ENCODE data around the gene SRPK3.

Gene SRPK3

DNA sequence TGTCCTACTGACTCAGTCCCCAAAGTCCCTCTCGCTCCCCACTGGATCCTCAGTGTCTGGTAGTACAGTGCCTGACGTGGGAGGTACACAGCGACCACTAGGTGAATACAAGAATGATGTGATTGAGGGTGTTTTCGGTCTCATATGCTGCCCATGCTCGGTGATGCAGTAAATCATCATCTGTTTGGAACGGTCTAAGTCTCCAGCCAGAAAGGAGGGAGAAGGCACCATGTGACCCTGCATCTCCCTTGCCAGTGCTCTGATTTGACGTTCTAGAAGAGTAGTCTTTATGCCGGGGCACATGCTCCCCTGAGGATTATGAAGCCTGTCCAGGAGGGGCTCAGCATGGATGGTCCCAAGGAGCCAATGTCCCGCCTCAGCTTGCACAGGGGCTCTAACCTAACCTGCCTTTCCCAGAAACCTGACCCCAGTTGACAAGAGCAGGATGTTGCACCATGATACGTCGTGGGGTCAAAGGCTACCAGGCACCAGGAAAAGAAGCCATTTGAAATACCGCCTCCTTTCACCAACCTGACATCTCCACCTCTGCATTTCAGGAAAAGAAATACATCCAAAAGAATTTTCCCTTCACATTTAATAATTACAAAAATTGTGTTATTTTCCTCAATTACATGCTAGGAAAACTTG is 30.6 kb upstream of the SRPK3 start:
- H3K27me3 ChIP-seq (ENCODE audit: control insufficient read depth, insufficient read depth, low read length): no peaks in the 10 kb centered on the region
- H3K4me1 ChIP-seq (ENCODE audit: control insufficient read depth, insufficient read depth, low read length): no peaks in the 10 kb centered on the region
- no peaks in the 10 kb centered on the region for H3K9me3 ChIP-seq (ENCODE audit: control insufficient read depth, low read length)
- no peak overlapping the region for H3K4me3 ChIP-seq (ENCODE audit: low read length)
- no peaks in the 10 kb centered on the region for H3K36me3 ChIP-seq (ENCODE audit: control insufficient read depth, insufficient read depth, low read length)
- H3K9ac ChIP-seq (ENCODE audit: low read length): no peak overlapping the region

DNA sequence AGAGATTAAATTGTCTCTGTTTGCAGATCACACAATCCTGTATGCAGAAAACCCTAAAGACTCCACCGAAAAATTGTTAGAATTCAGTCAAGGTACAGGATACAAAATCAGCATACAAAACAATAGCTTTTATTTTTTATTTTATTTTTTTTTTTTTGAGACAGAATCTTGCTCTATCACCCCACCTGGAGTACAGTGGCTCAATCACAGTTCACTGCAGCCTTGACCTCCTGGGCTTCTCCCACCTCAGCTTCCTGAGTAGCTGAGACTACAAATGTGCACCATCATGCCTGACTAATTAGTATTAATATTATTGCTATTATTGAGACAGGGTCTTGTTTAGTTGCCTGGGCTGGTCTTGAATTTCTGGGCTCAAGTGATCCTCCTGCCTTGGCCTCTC is 25.7 kb upstream of the SRPK3 start:
- Histone ChIP-seq H3K36me3 (ENCODE audit: control insufficient read depth, insufficient read depth, low read length) (no peaks in the 10 kb centered on the region), H3K9me3 (ENCODE audit: control insufficient read depth, low read length) (no peaks in the 10 kb centered on the region), H3K4me1 (ENCODE audit: control insufficient read depth, insufficient read depth, low read length) (no peaks in the 10 kb centered on the region), H3K9ac (ENCODE audit: low read length) (no peak overlapping the region), H3K27me3 (ENCODE audit: control insufficient read depth, insufficient read depth, low read length) (no peaks in the 10 kb centered on the region), H3K4me3 (ENCODE audit: low read length) (no peak overlapping the region)

DNA sequence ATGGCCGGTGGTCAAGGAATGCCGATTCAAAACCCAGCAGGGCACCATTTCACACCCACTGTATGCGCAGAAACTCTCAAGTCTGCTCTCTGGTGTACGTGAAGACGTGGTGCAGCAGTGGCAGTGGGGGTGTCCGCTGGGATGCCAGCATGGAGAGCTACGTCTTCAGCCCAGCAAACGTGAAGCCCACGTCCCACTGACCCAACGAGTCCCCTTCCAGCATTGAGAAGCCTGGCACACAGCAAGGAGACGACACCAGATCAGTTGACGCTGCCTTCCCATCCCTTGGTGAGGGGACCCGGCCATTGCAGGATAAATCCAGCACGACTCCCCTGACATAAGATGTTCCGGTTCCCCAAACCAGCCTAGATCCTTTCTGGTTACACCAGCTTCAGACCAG is 19.0 kb upstream of the SRPK3 start:
- H3K36me3 ChIP-seq (ENCODE audit: control insufficient read depth, insufficient read depth, low read length): no peaks in the 10 kb centered on the region
- no peaks in the 10 kb centered on the region for H3K27me3 ChIP-seq (ENCODE audit: control insufficient read depth, insufficient read depth, low read length)
- H3K9me3 ChIP-seq (ENCODE audit: control insufficient read depth, low read length): no peaks in the 10 kb centered on the region
- no peak overlapping the region for H3K4me3 ChIP-seq (ENCODE audit: low read length)
- H3K4me1 ChIP-seq (ENCODE audit: control insufficient read depth, insufficient read depth, low read length): peaks cover 9% of the 10 kb centered on the region
- no peak overlapping the region for H3K9ac ChIP-seq (ENCODE audit: low read length)

DNA sequence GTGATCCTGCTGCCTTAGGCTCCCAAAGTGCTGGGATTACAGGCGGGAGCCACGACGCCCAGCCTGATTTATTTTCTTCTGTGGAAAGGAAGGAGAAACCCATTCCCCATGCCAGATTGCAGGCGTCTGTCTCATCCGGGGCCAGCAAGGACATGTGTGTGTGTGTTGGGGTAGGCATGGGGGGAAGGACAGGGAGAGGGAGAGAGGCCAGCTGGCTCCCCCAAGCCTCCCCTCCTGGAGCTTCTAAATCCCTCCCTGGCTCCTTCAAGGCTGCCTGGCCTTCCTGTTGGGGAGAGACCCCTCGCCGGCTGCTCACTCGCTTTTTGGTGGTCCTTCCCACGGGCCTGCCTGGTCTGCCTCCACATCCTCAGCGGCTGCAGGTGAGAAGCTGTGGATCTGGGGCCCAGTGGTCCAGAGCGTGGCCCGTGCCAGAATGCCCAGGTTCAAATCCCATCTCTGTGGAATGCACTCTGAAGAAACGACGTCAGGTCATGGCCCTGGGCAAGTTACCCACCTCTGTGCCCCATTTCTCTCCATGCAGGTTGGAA is 18.1 kb upstream of the SRPK3 start:
- Histone ChIP-seq H3K9me3 (ENCODE audit: control insufficient read depth, low read length) (no peaks in the 10 kb centered on the region), H3K4me3 (ENCODE audit: low read length) (no peak overlapping the region), H3K36me3 (ENCODE audit: control insufficient read depth, insufficient read depth, low read length) (no peaks in the 10 kb centered on the region), H3K4me1 (ENCODE audit: control insufficient read depth, insufficient read depth, low read length) (peaks cover 10% of the 10 kb centered on the region), H3K27me3 (ENCODE audit: control insufficient read depth, insufficient read depth, low read length) (no peaks in the 10 kb centered on the region), H3K9ac (ENCODE audit: low read length) (no peak overlapping the region)

DNA sequence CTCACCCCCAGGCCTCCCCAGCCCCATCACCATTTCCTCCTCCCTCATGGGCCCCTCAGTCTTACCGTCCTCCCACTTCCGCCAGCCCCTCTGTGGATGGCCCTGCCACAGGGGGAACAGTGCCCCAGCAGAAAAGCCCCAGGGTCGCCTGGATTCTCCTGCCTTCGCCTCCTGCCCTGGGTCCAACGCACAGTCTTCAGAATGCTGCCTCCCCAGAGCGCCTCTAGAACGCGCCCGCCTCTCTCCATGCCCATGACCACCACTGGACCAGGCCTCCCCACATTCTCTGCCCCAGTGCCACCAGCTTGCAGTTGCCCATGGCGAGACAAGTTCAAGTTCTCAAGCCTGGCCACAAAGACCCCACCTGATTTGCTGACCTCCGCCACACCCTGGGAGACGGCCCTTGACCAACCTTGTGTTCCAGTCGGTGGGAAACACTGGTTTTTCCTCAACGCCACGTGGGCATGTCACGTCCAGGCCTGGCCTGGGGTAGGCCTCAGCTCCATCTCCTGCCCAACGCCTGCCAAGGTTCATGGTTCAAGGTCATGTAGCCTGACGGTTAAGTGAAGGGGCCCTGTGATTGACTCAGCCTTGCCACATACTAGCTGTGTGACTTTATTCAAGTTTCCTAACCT is 17.4 kb upstream of the SRPK3 start:
- no peak overlapping the region for H3K9ac ChIP-seq (ENCODE audit: low read length)

DNA sequence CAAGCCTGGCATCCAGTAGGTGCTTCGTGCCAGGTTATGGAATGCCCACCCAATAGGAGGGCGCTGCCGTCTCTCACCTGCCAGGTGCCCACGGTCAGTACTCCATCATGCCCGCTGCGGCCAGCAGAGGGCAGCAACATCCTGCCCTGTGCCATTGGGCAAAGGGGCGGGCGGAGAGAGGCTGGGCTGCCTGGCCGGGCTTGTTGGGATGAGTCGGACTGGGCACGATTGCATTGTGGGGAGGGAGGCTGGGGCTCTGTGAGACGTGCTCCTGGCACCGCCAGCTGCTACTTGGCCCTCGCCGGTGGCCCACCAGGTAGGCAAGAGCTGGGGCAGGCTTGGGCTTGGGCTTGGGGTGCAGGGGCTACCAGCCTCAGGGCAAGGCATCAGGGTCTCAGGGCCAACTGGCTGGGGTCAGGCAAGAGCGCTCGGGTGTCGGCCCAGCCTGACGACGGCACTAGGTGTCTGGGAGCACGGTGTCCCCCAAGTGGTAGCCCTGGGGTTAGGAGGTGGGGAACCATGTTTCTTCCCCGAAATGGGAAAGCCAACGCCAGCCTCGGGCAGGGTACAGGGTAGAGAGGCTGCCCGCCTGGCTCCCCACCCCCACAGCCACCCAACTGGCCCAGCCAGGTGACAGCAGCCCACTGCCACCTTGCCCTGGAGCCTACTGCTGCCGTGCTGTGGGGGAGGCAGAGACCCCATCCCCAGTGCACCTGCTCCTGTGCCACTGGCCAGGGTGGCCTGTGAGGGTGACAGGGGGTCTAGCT is 16.7 kb upstream of the SRPK3 start, which contains the start of gene PLXNB3:
PLXNB3 (plus strand) TSS at position 261 of the 767 bp plus-strand sequence. CDS start 1,287 bp downstream, outside the sequence.
- Histone ChIP-seq H3K27me3 (ENCODE audit: control insufficient read depth, insufficient read depth, low read length) (no peaks in the 10 kb centered on the region), H3K4me3 (ENCODE audit: low read length) (no peak within 1 kb of the TSS), H3K9me3 (ENCODE audit: control insufficient read depth, low read length) (no peaks in the 10 kb centered on the region), H3K9ac (ENCODE audit: low read length) (peak within 1 kb of the TSS; percentile 22), H3K4me1 (ENCODE audit: control insufficient read depth, insufficient read depth, low read length) (peaks cover 10% of the 10 kb centered on the region), H3K36me3 (ENCODE audit: control insufficient read depth, insufficient read depth, low read length) (no peaks in the 10 kb centered on the region)

More for the DNA sequence above, 17.4 kb upstream of the SRPK3 start:
- Histone ChIP-seq H3K9me3 (ENCODE audit: control insufficient read depth, low read length) (no peaks in the 10 kb centered on the region), H3K4me3 (ENCODE audit: low read length) (no peak overlapping the region), H3K36me3 (ENCODE audit: control insufficient read depth, insufficient read depth, low read length) (no peaks in the 10 kb centered on the region), H3K27me3 (ENCODE audit: control insufficient read depth, insufficient read depth, low read length) (no peaks in the 10 kb centered on the region), H3K4me1 (ENCODE audit: control insufficient read depth, insufficient read depth, low read length) (peaks cover 10% of the 10 kb centered on the region)

DNA sequence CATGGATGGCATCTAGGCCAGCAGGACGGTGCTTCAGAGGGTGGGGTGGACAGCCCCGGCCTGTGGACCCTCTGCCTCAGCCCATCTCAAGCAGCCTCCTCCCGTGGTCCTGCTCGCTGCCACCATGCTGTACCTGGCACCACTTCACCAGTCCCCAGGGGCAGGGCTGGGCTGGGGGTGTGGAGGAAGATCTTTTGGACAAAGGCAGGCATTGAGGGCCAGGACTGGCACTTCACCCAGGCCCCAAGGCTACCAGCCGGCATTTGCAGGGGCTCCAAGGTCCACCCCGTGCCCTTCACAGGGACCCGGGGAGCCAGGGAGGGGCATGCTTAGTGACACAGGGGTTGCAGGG is 16.1 kb upstream of the SRPK3 start:
- H3K27me3 ChIP-seq (ENCODE audit: control insufficient read depth, insufficient read depth, low read length): no peaks in the 10 kb centered on the region
- no peak overlapping the region for H3K4me3 ChIP-seq (ENCODE audit: low read length)
- no peaks in the 10 kb centered on the region for H3K36me3 ChIP-seq (ENCODE audit: control insufficient read depth, insufficient read depth, low read length)
- no peaks in the 10 kb centered on the region for H3K9me3 ChIP-seq (ENCODE audit: control insufficient read depth, low read length)
- H3K4me1 ChIP-seq (ENCODE audit: control insufficient read depth, insufficient read depth, low read length): peaks cover 10% of the 10 kb centered on the region
- H3K9ac ChIP-seq (ENCODE audit: low read length): peak overlapping the region; percentile 22

DNA sequence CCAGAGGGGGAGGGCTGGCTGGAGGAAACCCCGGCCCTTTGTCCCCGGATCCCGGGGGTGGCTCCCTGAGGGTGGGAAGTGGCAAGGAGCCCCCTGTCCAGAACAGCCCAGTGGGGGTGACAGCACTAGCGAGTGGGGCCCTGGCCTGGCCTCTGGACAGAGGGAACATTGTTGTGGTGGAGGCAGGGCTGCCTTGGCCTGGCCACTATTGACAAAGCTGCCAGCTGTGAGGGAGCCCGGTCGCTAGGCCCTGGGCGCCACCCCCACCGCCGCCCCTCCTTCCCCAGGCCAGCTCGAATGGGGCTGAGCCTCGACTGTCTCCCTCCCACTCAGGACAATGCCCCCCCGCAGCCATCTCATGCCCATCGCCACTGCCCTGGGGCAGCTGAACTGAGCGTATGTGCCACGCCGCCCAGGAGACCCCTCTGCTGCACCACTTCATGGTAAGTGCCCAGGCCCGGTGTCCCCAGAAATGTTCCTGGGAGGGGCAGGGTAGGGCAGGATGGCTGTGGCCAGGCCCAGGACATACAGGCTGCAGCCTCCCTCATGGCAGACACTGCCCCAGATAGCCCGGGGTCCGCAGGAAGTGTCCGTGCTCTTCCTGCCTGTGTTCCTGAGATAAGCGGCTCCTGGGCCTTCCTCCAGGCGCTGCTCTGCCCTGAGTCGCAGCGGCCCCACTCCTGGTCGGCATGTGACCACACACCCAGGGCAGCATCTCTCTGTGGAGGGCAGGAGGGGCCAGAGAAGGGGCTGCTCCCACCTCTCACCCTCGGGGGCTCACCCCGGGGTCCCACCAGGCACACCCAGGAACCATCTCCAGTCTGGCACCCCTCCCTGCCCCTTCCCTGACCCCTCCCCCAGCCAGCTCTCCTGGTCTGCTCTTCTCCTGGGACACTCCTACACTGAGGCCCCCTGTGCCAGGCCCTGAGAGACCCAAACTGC is 15.4 kb upstream of the SRPK3 start:
- H3K4me3 ChIP-seq (ENCODE audit: low read length): no peak overlapping the region
- no peaks in the 10 kb centered on the region for H3K36me3 ChIP-seq (ENCODE audit: control insufficient read depth, insufficient read depth, low read length)
- H3K27me3 ChIP-seq (ENCODE audit: control insufficient read depth, insufficient read depth, low read length): no peaks in the 10 kb centered on the region
- H3K9me3 ChIP-seq (ENCODE audit: control insufficient read depth, low read length): no peaks in the 10 kb centered on the region
- H3K4me1 ChIP-seq (ENCODE audit: control insufficient read depth, insufficient read depth, low read length): peaks cover 10% of the 10 kb centered on the region
- H3K9ac ChIP-seq (ENCODE audit: low read length): no peak overlapping the region

DNA sequence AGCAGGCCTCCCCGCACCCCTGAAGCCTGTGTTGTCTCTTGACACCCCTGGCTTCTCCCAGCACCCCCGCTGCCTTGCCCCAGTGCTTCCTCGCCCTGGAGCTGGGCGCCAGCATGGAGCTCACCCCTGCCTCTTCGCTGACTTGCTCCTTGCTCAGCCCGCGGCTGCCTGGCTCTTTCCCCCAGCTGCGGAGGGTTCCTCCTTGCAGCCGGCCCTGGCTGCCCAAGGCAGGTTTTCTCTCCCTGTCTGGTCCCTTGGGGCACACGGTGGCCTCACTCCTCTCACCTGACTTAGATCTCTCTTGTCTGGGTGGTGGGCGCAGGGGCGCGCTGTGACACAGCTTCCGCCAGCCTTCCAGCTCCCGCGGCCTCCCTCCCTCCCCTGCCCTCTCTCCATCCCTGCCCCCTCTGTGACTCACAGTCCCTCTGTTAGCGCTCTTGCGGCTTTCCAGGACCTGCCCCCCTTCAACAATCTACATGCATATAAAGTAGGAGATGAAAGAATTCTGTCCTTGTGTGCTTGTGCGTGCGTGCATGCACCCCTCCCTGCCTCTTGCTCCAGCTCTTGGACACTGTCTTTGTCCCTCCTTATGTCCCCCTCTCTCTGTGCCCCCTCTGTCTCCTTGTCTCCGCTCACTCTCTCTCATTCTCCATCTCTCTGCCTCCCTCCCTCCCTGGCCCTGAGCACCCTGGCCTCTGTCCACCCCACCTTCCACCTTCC is 14.6 kb upstream of the SRPK3 start:
- Histone ChIP-seq H3K36me3 (ENCODE audit: control insufficient read depth, insufficient read depth, low read length) (no peaks in the 10 kb centered on the region), H3K9ac (ENCODE audit: low read length) (no peak overlapping the region), H3K27me3 (ENCODE audit: control insufficient read depth, insufficient read depth, low read length) (no peaks in the 10 kb centered on the region), H3K9me3 (ENCODE audit: control insufficient read depth, low read length) (no peaks in the 10 kb centered on the region), H3K4me3 (ENCODE audit: low read length) (no peak overlapping the region), H3K4me1 (ENCODE audit: control insufficient read depth, insufficient read depth, low read length) (peaks cover 10% of the 10 kb centered on the region)

DNA sequence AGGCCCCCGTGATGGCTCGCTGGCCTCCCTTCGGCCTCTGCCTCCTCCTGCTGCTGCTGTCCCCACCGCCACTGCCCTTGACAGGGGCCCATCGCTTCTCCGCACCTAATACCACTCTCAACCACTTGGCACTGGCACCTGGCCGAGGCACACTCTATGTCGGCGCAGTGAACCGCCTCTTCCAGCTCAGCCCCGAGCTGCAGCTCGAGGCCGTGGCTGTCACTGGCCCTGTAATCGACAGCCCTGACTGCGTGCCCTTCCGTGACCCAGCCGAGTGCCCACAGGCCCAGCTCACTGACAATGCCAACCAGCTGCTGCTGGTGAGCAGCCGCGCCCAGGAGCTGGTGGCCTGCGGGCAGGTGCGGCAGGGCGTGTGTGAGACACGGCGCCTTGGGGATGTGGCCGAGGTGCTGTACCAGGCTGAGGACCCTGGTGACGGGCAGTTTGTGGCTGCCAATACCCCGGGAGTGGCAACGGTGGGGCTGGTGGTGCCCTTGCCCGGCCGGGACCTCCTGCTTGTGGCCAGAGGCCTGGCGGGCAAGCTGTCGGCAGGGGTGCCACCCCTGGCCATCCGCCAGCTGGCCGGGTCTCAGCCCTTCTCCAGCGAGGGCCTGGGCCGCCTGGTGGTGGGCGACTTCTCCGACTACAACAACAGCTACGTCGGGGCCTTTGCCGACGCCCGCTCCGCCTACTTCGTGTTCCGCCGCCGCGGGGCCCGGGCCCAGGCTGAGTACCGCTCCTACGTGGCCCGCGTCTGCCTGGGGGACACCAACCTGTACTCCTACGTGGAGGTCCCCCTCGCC is 13.8 kb upstream of the SRPK3 start:
- no peaks in the 10 kb centered on the region for H3K27me3 ChIP-seq (ENCODE audit: control insufficient read depth, insufficient read depth, low read length)
- no peaks in the 10 kb centered on the region for H3K9me3 ChIP-seq (ENCODE audit: control insufficient read depth, low read length)
- H3K9ac ChIP-seq (ENCODE audit: low read length): no peak overlapping the region
- H3K4me3 ChIP-seq (ENCODE audit: low read length): no peak overlapping the region
- H3K4me1 ChIP-seq (ENCODE audit: control insufficient read depth, insufficient read depth, low read length): peaks cover 10% of the 10 kb centered on the region
- H3K36me3 ChIP-seq (ENCODE audit: control insufficient read depth, insufficient read depth, low read length): no peaks in the 10 kb centered on the region
